Midbrain (tissue), 1 donor: ENCODE results near the gene GUK1.
"Not testable (repeated sequence)": the region's sequence is repeated elsewhere in the genome, so short reads cannot be mapped to it uniquely, and the experiment has no call there.

ENCODE experiments used
- DNase-seq: peaks from one replicate; lab custom pipeline; 2025; lab: John Stamatoyannopoulos, UW

Gene GUK1

GRCh38 chr1:228177183-228177475, 37.0 kb downstream of the GUK1 start:
- no peak for DNase-seq

GRCh38 chr1:228177721-228178710, 37.9 kb downstream of the GUK1 start:
- no peak for DNase-seq

GRCh38 chr1:228178737-228179684, 38.9 kb downstream of the GUK1 start:
- DNase-seq: no peak

GRCh38 chr1:228180271-228180958, 40.3 kb downstream of the GUK1 start:
- DNase-seq: no peak

GRCh38 chr1:228180959-228181644, 41.0 kb downstream of the GUK1 start:
- DNase-seq: no peak

GRCh38 chr1:228181645-228182034, 41.6 kb downstream of the GUK1 start:
- no peak for DNase-seq

- DNase-seq: no peak
These were observed 42.4 kb downstream of the GUK1 start for GRCh38 chr1:228182296-228183030.

GRCh38 chr1:228184152-228184551, 44.1 kb downstream of the GUK1 start:
- DNase-seq: no peak

- DNase-seq: no peak
These were observed 45.5 kb downstream of the GUK1 start for GRCh38 chr1:228185641-228185965.

GRCh38 chr1:228188249-228188648, 48.2 kb downstream of the GUK1 start:
- DNase-seq: not testable (repeated sequence)

- no peak for DNase-seq
These were observed 50.1 kb downstream of the GUK1 start for GRCh38 chr1:228190182-228190581.

- no peak for DNase-seq
These were observed 50.7 kb downstream of the GUK1 start for GRCh38 chr1:228190778-228191177.

- DNase-seq: no peak
These were observed 54.4 kb downstream of the GUK1 start for GRCh38 chr1:228194436-228194835.

- no peak for DNase-seq
These were observed 55.1 kb downstream of the GUK1 start for GRCh38 chr1:228194921-228195812.

- no peak for DNase-seq
These were observed 57.6 kb downstream of the GUK1 start for GRCh38 chr1:228197555-228198147.
